ENCODE results near the gene L2HGDH.
A peak's percentile ranks its signal among the peaks of the same experiment; 100 is the strongest.
"Not testable (repeated sequence)": the region's sequence is repeated elsewhere in the genome, so short reads cannot be mapped to it uniquely, and the experiment has no call there.

Gene L2HGDH

GRCh38 chr14:50311972-50312733, at the start of gene L2HGDH, which contains the start of gene DMAC2L:
TSS of gene L2HGDH (minus strand) at chr14:50312229. CDS start at chr14:50312150, 79 bp downstream.
TSS of gene DMAC2L (plus strand) at chr14:50312324. CDS start at chr14:50321488, 9,164 bp downstream.
- peak; percentile 84 to 86 for DNase-seq

- DNase-seq: no peak
Observed at GRCh38 chr14:50360851-50361250, 48.8 kb upstream of the L2HGDH start.

- no peak for DNase-seq
Observed at GRCh38 chr14:50360093-50360492, 48.1 kb upstream of the L2HGDH start.

DNA sequence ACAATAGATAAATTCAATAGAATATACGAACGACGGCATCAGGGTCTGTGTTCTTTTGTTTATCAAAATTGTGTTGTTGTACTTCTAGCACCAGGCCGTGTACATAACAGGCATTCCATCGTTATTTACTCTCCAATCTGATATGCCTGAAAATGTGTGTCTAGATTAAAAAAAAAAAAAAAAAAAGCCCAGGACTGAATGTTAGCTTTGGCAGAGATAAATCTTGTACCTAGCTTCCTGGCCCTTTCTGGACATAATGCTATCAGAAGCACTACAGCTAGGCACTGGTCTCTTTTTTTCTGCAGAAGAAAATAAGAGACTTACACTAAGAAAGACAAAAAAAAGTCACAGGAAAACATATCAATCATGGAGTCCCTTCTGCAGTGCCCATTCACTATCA, 47.6 kb upstream of the L2HGDH start:
- DNase-seq: no peak

GRCh38 chr14:50357753-50358395, 45.8 kb upstream of the L2HGDH start:
- no peak for DNase-seq

DNA sequence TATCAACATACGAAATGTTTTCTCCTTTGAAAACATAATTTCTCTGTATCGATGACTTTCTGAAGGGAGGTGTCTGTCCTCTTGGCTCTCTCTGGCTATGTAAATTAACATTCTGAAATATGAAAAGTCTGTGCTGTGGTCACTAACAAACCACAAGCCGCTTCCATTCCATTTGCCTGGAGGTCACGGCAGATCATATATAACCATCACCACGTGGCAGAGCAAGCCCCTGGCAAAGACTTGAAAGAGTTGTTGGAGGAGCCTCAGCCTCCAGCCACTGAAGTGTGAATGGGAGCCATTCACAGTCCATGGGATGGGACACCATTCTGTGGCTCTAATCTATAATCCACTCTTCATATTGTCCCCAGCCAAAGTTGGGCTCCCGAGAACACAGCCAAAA, 45.1 kb upstream of the L2HGDH start:
- DNase-seq: no peak

- not testable (repeated sequence) for DNase-seq
Observed at GRCh38 chr14:50356283-50356682, 44.3 kb upstream of the L2HGDH start.

GRCh38 chr14:50355692-50356091, 43.7 kb upstream of the L2HGDH start:
- DNase-seq: no peak

DNA sequence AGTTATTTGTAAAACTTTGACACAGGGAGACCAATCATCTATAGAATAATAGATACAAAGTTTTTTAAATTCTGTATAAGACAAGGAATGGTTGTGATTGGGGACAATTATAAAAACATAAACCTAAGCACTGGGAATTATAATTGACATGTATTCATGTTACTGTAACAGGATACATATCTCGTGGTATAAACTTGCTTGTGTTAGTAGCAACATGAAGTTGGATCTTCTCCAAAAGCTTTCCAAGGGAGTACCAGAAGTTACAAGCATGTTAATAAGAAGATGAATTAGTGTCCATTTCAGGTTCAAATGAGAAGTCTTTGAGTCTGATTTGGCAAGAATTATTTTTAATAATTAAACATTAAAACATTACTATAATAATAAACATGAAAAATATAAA, 42.5 kb upstream of the L2HGDH start:
- no peak for DNase-seq

- no peak for DNase-seq
Observed at GRCh38 chr14:50353126-50353525, 41.1 kb upstream of the L2HGDH start.

- no peak for DNase-seq
Observed at GRCh38 chr14:50352584-50352983, 40.6 kb upstream of the L2HGDH start.

GRCh38 chr14:50350975-50351374, 38.9 kb upstream of the L2HGDH start:
- no peak for DNase-seq

DNA sequence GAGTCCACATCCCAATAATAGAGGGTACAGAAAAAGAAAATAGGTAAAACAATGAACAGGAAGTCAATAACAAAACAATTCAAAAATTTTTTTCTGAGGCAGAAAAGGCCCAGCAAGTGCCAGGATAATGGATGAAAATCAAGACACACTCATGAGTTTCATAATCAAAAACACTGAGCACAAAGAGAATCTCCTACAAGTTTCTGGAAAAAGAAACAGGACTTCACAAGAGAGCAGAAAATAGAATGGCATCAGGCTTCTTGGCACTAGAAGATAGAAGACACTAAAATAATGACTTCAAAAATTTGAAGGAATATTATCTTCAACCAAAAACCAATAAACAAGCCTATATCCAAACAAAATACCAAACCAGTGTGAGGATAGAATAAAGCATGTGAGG, 36.9 kb upstream of the L2HGDH start:
- no peak for DNase-seq

DNA sequence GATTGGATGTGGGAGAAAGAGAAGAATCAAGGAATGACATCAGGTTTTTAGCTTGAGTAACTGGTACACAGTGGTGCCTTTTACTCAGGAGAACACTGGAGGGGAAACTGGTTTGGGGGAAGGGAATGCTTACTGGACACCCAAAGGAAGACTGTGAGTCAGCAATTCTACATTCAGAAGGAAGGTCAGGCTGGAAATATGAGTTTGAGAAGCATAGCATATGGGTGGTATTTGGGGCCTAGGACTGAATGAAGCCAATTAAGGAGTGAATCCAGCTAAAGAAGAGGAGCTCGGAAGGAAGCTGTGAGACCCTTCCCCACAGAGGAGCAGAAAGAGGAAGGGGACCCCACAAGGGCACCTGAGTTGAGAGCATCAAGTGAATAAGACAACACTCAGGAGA, 35.5 kb upstream of the L2HGDH start:
- DNase-seq: no peak

- DNase-seq: no peak
Observed at GRCh38 chr14:50345846-50346422, 33.9 kb upstream of the L2HGDH start.

- DNase-seq: no peak
Observed at GRCh38 chr14:50344876-50345563, 33.0 kb upstream of the L2HGDH start.

- no peak for DNase-seq
Observed at GRCh38 chr14:50344116-50344775, 32.2 kb upstream of the L2HGDH start.

DNA sequence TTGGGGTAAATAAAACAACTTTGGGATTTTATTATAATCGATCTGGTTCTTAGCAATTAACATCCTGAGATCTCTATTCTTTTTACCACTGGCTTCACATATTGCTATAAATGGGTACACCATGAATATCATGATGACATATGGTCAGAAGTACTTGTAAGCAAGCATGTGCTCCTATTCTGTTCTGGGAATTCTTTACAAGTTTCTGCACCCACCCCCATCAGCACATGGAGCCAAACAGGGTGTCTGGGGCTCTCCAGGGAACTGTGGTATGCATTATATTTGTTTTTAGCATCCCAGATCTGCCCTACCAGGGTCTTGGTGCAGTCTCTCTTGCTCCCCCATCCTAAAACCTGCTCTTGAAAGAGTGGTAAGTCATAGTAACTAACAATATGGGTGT, 31.4 kb upstream of the L2HGDH start:
- no peak for DNase-seq

GRCh38 chr14:50342221-50343078, 30.4 kb upstream of the L2HGDH start:
- peak in 1 of 2 donors; percentile 81 for DNase-seq

DNA sequence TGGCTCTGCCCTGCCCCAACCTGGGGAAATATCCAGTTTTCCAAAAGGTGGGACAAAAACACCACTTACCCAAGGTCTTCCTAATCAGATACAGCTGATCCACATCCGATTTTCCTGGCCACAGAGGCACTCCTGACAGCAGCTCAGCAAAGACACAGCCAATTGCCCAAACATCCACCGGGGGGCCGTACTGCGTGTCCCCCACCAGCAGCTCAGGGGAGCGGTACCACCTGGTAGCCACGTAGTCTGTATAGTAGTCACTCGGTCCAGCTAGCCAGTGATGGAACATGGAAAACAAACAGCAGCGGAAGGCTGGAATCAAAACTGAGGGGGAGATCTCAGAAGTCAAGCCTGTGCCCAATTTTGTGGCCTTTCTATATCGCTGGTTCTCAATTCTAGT, 28.9 kb upstream of the L2HGDH start:
- DNase-seq: no peak

- DNase-seq: no peak
Observed at GRCh38 chr14:50340045-50340444, 28.0 kb upstream of the L2HGDH start.

Measured in bone marrow (tissue), 2 donors.